Measurements from ENCODE around the gene MFSD2A. TPM values are rescaled to one million over a fixed set of nuclear protein-coding genes. Genes with fewer than 3 reads are reported as not detected.

Gene MFSD2A
- total RNA-seq, 1 experiment from 2014 or later = 1.4 TPM

- 0 out of 2 replicates have a peak, but pooled peaks cover 8% of the 10 kb centered on the region for H3K4me1 ChIP-seq (replicated peaks; ENCODE audit: insufficient read depth)
- H3K4me3 ChIP-seq = no peak overlapping the region
- no peaks in the 10 kb centered on the region for H3K9me3 ChIP-seq (ENCODE audit: insufficient read depth, low read depth)
- no TSS peak for BruUV-seq (replicated peaks)
- no peaks in the 10 kb centered on the region for H3K27me3 ChIP-seq (ENCODE audit: insufficient read depth, low read depth)
- ChIA-PET CTCF (no interaction called here), POLR2A (ENCODE audit: unreplicated experiment) (interaction anchor here (0.6 kb wide), 1 partner anchor 19 kb away, joined by 5 read pairs; no protein-coding TSS in a partner anchor)
- no peaks in the 10 kb centered on the region for H4K20me1 ChIP-seq (ENCODE audit: insufficient read depth)
- H3K36me3 ChIP-seq (ENCODE audit: low read depth) = no peaks in the 10 kb centered on the region
- H3K9me2 ChIP-seq (ENCODE audit: insufficient read depth) = no peaks in the 10 kb centered on the region
- H3K79me2 ChIP-seq (ENCODE audit: low read depth) = no peaks in the 10 kb centered on the region
- DNase-seq = peak in 1 of 2 experiments; percentile 65
- intact Hi-C loops (cut with micrococcal nuclease; ENCODE audit: unreplicated experiment) = no loop called here
- H3F3A ChIP-seq (ENCODE audit: insufficient read depth, low read depth) = peaks cover 18% of the 10 kb centered on the region; the same call in 1 of the 2 replicates
- TF ChIP-seq CTCF (conservative IDR thresholded peaks at IDR 0.05) (no peak), EZH2 (IDR thresholded peaks at IDR 0.05; ENCODE audit: low read depth) (no peak)
- H3K27ac ChIP-seq = no peak overlapping the region
- H3K4me2 ChIP-seq = no peak overlapping the region
- no peak overlapping the region for H2AFZ ChIP-seq
These were observed 5.1 kb upstream of the MFSD2A start for GRCh38 chr1:39949891-39950290.

- H3K79me2 ChIP-seq (ENCODE audit: low read depth) = no peaks in the 10 kb centered on the region
- CTCF ChIA-PET = no interaction called here
- peaks cover 18% of the 10 kb centered on the region; the same call in 1 of the 2 replicates for H3F3A ChIP-seq (ENCODE audit: insufficient read depth, low read depth)
- BruUV-seq (replicated peaks) = no TSS peak
- no peak overlapping the region for H3K27ac ChIP-seq
- H2AFZ ChIP-seq = no peak overlapping the region
- H3K36me3 ChIP-seq (ENCODE audit: low read depth) = no peaks in the 10 kb centered on the region
- intact Hi-C loops (cut with micrococcal nuclease; ENCODE audit: unreplicated experiment) = no loop called here
- no peak for DNase-seq
- H3K9me2 ChIP-seq (ENCODE audit: insufficient read depth) = no peaks in the 10 kb centered on the region
- H3K9me3 ChIP-seq (ENCODE audit: insufficient read depth, low read depth) = no peaks in the 10 kb centered on the region
- POLR2A ChIA-PET (ENCODE audit: unreplicated experiment) = no interaction called here
- no peak overlapping the region for H3K4me3 ChIP-seq
- H3K4me1 ChIP-seq (replicated peaks; ENCODE audit: insufficient read depth) = peaks cover 17% of the 10 kb centered on the region
- TF ChIP-seq EZH2 (IDR thresholded peaks at IDR 0.05; ENCODE audit: low read depth) (no peak), CTCF (conservative IDR thresholded peaks at IDR 0.05) (no peak)
- no peaks in the 10 kb centered on the region for H3K27me3 ChIP-seq (ENCODE audit: insufficient read depth, low read depth)
- no peak overlapping the region for H3K4me2 ChIP-seq
- no peaks in the 10 kb centered on the region for H4K20me1 ChIP-seq (ENCODE audit: insufficient read depth)
These were observed 3.0 kb upstream of the MFSD2A start for GRCh38 chr1:39951926-39952325.

GRCh38 chr1:39952359-39953110, 2.4 kb upstream of the MFSD2A start:
- Histone ChIP-seq H2AFZ (no peak overlapping the region), H3F3A (ENCODE audit: insufficient read depth, low read depth) (peaks cover 18% of the 10 kb centered on the region; the same call in 1 of the 2 replicates), H3K4me1 (replicated peaks; ENCODE audit: insufficient read depth) (peaks cover 17% of the 10 kb centered on the region), H3K27me3 (ENCODE audit: insufficient read depth, low read depth) (no peaks in the 10 kb centered on the region), H3K9me2 (ENCODE audit: insufficient read depth) (no peaks in the 10 kb centered on the region), H4K20me1 (ENCODE audit: insufficient read depth) (no peaks in the 10 kb centered on the region), H3K9me3 (ENCODE audit: insufficient read depth, low read depth) (no peaks in the 10 kb centered on the region), H3K4me3 (no peak overlapping the region), H3K27ac (no peak overlapping the region), H3K36me3 (ENCODE audit: low read depth) (no peaks in the 10 kb centered on the region), H3K79me2 (ENCODE audit: low read depth) (no peaks in the 10 kb centered on the region), H3K4me2 (no peak overlapping the region)
- TF ChIP-seq CTCF (conservative IDR thresholded peaks at IDR 0.05) (no peak), EZH2 (IDR thresholded peaks at IDR 0.05; ENCODE audit: low read depth) (no peak)
- POLR2A ChIA-PET (ENCODE audit: unreplicated experiment) = no interaction called here
- CTCF ChIA-PET = no interaction called here
- intact Hi-C loops (cut with micrococcal nuclease; ENCODE audit: unreplicated experiment) = no loop called here
- no TSS peak for BruUV-seq (replicated peaks)
- DNase-seq = no peak
